SHP77 (cell line): ENCODE results near the gene RALGAPA1.
"Not testable (repeated sequence)": the region's sequence is repeated elsewhere in the genome, so short reads cannot be mapped to it uniquely, and the experiment has no call there.

Experiments used
- DNase-seq, 2 experiments: peaks; one replicate each; lab custom pipeline; 2025; lab: John Stamatoyannopoulos, UW

The RALGAPA1 gene

GRCh38 chr14:35699791-35700444, 109.2 kb downstream of the RALGAPA1 start:
- no peak for DNase-seq

GRCh38 chr14:35696575-35696974, 112.5 kb downstream of the RALGAPA1 start:
- DNase-seq = no peak

- no peak for DNase-seq
These were observed 113.0 kb downstream of the RALGAPA1 start for GRCh38 chr14:35696119-35696518.

- no peak for DNase-seq
These were observed 113.4 kb downstream of the RALGAPA1 start for GRCh38 chr14:35695647-35696046.

GRCh38 chr14:35695072-35695471, 114.0 kb downstream of the RALGAPA1 start:
- DNase-seq = no peak

- no peak for DNase-seq
These were observed 120.1 kb downstream of the RALGAPA1 start for GRCh38 chr14:35689000-35689460.

- DNase-seq = no peak
These were observed 120.8 kb downstream of the RALGAPA1 start for GRCh38 chr14:35688126-35688826.

- DNase-seq = peak; percentile 50 to 64
These were observed 121.7 kb downstream of the RALGAPA1 start for GRCh38 chr14:35687335-35687939.

GRCh38 chr14:35683688-35684087, 125.4 kb downstream of the RALGAPA1 start:
- DNase-seq = not testable (repeated sequence)

- DNase-seq = no peak
These were observed 126.3 kb downstream of the RALGAPA1 start for GRCh38 chr14:35682802-35683201.

GRCh38 chr14:35678403-35679028, 130.6 kb downstream of the RALGAPA1 start:
- no peak for DNase-seq

GRCh38 chr14:35669782-35670181, 139.3 kb downstream of the RALGAPA1 start:
- DNase-seq = no peak

GRCh38 chr14:35666429-35667043, 142.6 kb downstream of the RALGAPA1 start:
- DNase-seq = no peak

GRCh38 chr14:35661875-35662274, 147.2 kb downstream of the RALGAPA1 start:
- DNase-seq = no peak

GRCh38 chr14:35653045-35653444, 156.1 kb downstream of the RALGAPA1 start:
- DNase-seq = no peak

GRCh38 chr14:35643513-35643912, 165.6 kb downstream of the RALGAPA1 start:
- no peak for DNase-seq

- no peak for DNase-seq
These were observed 171.2 kb downstream of the RALGAPA1 start for GRCh38 chr14:35637851-35638250.

- no peak for DNase-seq
These were observed 171.8 kb downstream of the RALGAPA1 start for GRCh38 chr14:35637269-35637668.

- DNase-seq = no peak
These were observed 176.4 kb downstream of the RALGAPA1 start for GRCh38 chr14:35632676-35633075.

GRCh38 chr14:35632271-35632670, 176.8 kb downstream of the RALGAPA1 start:
- DNase-seq = no peak

- DNase-seq = no peak
These were observed 177.9 kb downstream of the RALGAPA1 start for GRCh38 chr14:35631071-35631805.
